Hematopoietic multipotent progenitor cell treated with erythropoietin and hydrocortisone succinate and interleukin-3 and kit ligand, for 8 days (in vitro differentiated cells): Measurements from ENCODE around the gene CBR1.
"Not testable (repeated sequence)": the region's sequence is repeated elsewhere in the genome, so short reads cannot be mapped to it uniquely, and the experiment has no call there.

Experiments used
- DNase-seq: peaks from one replicate; pipeline ENCODE4 v3.0.0-alpha.2; 2015

Gene CBR1

DNA sequence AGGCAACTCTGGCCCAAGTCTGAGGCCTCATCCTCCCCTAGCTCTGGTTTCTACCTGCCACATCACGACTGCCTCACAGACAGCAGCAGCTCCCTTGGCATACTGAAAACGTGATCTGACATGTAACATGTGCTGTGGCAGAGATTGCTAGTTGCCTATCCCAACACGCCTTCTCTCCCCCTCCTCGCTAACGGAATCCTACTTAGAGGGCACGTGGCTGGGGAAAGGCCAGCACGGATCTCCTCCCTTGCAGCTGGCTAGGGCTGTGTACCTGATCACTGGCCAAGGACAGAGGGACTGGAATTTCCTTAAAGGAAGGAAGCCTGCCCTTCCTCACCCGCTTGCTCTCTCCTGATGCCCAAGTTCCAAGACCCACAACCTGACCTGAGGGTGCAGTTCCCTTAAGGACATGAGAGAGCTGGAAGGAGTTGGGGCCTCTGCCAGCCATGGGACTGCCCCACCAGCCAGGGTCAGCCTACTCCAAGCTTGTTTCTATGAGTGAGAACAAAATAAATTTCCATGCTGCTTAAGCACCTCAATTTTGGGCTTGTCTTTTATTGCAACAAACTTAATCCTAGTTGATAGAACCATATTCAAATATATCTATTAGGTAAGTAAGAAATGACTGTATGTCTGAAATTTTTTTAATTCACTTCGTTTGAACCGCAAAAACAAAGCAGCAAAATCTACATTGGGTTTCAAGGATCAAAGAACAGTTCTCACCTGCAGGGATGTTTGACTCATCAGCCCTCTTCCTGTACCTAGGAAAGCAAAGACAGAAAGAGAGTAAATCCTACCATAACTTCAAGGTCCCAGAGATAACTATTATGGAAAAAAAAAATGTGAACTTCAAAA, 16.7 kb upstream of the CBR1 start:
- DNase-seq, result no peak

- no peak for DNase-seq
Observed at GRCh38 chr21:36053715-36054062, 16.1 kb upstream of the CBR1 start.

- DNase-seq, result no peak
Observed at GRCh38 chr21:36055551-36055950, 14.3 kb upstream of the CBR1 start.

DNA sequence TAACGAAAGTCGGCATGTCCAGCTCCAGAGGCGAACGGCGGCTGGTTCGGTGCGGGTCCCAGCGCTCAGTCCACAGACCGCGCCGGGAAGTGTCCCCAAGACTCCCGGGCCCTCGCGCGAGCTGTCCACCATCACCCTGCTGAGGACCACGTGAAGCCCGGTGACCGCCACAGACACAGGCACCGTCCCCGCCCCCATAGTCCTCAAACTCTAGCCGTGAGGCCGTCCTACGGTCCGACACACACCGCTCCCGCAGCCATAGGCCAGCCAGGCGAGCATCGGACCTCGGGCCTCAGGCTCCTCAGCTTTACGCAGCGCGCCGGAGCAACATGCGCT, 10.0 kb upstream of the CBR1 start:
- DNase-seq, result no peak

DNA sequence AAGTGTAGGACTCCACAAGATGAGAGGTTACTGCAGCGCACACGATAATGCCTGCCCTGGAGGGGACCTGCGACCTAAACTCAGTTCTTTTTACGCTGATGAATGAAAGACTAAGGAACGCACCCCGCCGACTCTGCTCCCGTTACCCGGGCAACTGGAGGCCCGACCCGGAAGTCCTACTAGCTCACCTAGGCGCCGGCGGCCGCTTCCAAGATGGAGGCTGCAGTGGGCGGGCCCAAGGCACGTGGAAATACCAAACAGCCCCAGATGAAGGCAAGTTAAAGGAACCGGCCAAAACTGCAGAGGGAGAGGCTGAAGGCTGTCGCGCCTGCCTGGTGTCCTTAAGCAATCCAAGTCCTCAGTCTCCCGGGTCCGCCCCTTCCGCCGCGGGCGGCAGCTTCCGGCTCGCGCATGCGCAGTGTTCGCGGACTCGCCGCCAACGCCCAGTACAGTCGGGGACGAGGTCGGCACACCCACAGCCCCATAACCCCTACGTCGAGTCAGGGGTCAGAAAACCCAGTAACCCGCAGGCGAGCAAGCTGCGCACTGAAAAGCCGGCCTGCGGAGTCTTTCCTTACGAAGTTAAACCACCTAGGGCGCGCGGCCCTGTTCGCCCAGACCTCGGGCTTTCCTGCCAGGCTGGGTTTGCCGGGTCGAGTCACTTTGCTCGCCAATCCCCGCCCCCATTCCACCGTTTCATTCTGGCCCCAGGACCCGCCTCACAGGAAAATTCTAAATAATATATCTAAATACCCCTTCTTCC, 9.5 kb upstream of the CBR1 start, which contains the start of gene SETD4:
TSS of gene SETD4 (minus strand) at position 368 of the 763 bp plus-strand sequence. CDS start 1,638 bp downstream, outside the sequence.
- DNase-seq, result peak; percentile 94

GRCh38 chr21:36061445-36061844, 8.4 kb upstream of the CBR1 start:
- no peak for DNase-seq

GRCh38 chr21:36063375-36064084, 6.3 kb upstream of the CBR1 start:
- no peak for DNase-seq

DNA sequence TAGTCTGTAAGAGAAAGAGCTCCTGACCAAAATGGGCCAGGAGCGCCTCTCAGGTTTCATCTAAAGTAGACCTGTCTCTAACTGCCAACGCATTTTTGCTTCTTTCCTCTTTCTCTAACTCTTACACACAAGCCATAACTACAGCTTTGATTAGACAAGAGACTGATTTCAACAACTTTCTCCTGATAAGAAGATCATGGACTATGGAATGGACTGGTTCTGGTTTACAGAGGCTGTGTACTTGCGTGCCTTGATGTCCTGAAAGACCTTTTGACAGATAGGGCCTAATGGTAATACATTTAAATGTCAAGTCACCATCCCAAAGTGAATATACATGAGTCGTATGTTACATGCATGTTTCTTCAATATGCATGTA, 5.8 kb upstream of the CBR1 start:
- DNase-seq, result no peak

DNA sequence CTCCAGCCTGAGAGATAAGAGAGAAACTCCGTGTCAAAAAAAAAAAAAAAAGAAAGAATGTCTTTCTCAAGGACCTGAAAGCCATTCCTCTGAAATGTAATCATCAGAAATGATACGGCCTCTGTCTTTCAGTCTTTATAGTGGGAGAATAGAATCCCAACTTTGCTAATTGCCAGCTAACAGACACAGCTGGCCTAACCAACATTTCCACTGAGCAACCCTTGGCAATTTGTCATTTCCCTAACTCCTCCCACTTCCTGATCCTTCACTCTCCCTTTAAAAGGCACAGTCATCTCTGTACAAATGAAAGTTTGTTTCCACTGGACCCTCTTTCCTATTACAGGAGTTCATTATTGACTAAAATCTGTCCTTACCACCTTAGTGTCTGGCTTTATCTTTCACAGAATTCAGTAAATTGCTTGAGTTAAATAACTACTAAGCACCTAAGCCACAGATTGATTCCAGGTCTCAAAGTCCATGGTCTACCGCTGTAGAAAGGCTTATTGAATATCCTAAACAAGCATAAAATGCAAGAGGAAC, 4.3 kb upstream of the CBR1 start:
- peak; percentile 41 for DNase-seq

DNA sequence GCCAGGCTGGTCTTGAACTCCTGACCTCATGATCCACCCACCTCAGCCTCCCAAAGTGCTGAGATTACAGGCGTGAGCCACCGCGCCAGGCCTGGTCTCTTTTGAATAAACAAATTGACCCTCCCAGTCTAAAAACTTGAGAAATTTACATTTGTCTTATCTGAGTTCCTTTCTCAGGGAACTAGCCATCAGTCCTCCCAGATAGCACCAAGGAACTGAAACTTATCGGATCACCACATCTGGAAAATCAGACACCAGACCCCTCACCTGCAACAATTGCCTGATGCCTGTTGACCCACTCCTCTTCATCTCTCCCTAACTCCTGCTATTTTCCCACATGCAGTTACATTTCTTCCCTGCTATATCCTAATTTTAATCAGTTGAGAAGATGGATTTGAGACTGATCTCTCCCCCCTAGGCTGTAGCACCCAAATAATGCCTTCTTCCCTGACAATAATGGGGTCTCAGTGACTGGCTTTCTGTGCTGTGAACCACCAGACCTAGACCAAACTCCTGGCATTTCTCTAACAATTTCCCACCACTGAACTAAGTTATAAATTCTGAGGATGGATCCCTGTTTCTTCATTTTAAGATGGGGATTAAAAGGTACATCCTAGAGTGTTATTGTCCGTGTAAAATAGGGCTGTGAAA, 951 bp upstream of the CBR1 start:
- no peak for DNase-seq

DNA sequence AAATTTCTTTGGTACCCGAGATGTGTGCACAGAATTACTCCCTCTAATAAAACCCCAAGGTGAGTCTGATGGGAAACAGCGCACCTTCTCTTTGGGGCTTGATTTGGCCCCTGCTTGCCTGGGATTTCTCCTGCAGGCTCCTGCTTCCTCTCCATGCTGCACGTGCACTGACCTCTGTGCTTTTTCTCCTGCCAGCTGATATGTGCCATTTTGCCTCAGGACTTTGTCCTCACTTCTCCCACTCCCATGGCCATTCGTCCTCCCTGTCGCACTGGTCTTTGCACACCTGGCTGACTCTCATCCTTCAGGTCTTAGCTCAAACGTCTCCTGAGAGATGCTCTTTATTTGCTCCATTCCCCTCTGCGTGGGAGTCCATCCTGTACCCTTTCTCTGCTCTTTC, 1.2 kb downstream of the CBR1 start:
- DNase-seq, result no peak

DNA sequence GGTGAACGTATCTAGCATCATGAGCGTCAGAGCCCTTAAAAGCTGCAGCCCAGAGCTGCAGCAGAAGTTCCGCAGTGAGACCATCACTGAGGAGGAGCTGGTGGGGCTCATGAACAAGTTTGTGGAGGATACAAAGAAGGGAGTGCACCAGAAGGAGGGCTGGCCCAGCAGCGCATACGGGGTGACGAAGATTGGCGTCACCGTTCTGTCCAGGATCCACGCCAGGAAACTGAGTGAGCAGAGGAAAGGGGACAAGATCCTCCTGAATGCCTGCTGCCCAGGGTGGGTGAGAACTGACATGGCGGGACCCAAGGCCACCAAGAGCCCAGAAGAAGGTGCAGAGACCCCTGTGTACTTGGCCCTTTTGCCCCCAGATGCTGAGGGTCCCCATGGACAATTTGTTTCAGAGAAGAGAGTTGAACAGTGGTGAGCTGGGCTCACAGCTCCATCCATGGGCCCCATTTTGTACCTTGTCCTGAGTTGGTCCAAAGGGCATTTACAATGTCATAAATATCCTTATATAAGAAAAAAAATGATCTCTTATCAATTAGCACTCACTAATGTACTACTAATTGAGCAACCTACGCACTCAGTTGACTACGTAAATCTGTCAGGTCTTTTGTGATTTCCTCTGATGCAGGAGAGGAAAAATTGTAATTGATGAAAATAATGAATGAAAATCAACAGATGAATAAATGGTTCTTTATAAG, 2.8 kb downstream of the CBR1 start:
- DNase-seq, result no peak

DNA sequence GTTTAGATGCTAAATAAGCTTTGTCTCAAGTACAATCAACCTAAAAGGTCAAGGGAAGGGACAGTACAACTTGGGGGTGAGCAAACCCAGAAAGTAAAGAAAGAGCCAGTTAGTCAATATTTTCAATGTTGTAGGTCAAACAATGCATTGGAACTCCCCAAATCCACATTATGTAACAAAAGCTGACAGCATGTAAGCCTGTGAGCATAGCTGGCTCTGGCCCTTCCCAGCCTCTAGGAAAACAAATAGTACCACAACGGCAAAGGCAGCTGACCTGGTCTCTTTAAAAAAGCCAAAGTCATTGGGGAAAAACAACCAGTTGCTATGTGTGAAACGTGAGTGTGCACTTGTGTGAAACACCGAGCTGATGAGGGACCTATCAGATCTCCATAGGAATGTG, 3.4 kb downstream of the CBR1 start:
- no peak for DNase-seq

DNA sequence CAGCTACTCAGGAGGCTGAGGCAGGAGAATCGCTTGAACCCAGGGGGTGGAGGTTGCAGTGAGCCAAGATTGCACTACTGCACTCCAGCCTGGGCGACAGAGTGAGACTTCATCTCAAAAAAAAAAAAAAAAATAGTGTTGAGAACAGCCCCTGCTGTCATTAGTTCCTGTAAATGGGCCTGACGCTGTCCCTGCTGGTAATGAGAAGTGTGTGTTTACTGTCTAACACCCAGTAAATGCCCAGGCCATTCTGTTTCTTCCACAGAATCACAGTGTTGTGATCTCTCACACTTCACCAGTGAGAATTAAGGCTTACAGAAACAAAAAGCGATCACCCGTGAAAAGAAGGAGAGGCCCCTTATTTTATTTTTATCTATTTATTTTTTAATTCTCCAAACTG, 4.1 kb downstream of the CBR1 start:
- DNase-seq, result not testable (repeated sequence)

GRCh38 chr21:36075171-36075570, 5.3 kb downstream of the CBR1 start:
- DNase-seq, result no peak

DNA sequence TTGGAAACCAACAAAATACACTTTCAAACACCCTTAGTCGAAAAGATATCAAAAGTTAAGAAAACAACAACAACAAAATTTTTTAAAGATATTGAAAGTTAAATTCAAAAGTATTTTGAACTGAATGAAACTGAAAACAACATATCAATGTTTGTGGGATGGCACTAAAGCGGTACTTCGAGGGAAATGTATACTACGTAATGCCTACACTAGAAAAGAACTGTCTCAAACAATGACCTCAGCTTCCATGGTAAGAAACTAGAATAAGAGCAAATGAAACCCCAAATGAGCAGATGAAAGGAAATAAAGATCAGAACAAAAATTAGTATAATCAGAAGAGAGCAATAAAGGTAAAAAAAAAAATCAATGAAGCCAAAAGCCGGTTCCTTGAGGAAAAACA, 6.1 kb downstream of the CBR1 start:
- DNase-seq, result no peak

DNA sequence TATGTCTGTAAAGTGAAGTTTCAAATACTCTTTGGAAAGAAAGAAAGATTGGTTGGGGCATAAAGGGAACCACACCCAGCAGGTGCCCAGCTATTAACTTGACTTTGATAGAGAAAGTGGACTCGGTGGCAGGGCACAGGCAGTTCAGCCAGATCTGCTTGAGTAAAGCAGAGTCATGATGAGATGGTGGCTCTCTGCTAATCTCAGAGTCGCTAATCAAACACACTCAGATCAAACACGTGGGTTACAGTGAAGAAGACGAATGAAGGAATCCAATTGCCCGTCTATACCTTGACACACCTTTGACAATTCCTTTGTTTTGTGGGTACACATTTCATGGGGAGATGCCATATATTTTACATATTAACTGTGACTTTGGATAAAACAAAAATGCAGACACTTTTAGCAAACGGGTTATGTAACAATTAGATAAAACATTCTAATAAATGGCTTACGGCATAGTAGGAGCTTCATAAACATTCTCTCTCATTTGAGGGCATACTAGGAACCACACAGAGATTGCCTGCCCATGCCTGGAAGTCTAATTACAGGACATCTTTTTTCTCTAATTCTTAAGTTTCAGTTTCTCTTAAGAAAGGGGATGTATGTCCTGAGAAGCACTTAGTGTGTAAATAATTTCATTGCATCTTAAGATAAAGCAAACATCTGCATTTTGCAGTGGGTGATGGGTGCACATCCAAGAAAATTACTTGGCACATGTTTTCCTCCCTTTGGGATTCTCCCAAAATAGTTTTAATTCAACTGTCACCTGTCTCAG, 7.2 kb downstream of the CBR1 start:
- DNase-seq, result peak; percentile 12

DNA sequence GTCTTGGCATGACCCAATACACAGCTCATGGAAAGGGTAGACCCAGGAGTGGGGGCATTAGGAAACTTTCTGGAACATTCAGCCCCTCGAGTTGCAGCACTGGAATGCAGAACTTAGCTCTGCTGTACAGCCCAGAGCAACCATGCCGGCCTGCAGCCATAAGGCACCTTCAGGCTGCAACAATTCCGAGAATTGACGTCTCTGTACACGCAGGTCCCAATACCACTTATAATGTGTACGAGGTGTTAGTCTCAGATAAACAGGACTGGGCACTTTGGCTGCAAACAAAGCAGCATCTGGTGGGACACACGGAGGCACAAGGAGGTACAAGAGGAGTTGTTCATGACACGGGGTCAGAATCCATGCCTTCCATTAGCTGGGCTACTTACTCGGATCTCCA, 7.9 kb downstream of the CBR1 start:
- DNase-seq, result no peak

DNA sequence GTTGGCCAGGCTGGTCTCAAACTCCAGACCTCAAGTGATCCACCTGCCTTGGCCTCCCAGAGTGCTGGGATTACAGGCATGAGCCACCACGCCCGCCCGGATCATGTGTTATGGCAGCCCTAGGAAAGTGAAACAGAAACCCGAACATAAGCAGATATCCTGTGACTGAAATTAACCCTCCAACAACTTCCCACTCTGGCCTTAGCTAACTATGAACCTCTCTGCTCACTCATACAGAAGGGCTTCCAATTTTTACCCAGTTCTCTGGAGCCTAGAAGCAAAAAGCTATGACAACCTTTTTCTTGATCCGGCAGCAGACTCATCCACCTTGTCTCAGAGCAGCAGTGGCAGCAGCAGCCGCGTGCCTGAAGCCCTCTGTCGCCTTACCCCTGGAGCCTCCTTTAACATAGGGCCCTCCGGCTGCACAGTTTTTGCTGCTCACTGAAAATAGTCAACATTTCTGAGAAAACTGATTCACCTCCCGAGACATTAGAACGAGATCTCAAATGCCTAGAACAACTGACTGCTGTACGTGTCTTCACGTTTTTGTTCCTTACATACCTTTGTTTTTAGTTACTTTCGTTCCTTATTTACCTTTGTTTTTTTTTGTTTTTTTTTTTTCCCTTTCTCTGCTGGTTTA, 9.3 kb downstream of the CBR1 start:
- DNase-seq, result no peak

GRCh38 chr21:36079671-36080070, 9.8 kb downstream of the CBR1 start:
- DNase-seq, result no peak

DNA sequence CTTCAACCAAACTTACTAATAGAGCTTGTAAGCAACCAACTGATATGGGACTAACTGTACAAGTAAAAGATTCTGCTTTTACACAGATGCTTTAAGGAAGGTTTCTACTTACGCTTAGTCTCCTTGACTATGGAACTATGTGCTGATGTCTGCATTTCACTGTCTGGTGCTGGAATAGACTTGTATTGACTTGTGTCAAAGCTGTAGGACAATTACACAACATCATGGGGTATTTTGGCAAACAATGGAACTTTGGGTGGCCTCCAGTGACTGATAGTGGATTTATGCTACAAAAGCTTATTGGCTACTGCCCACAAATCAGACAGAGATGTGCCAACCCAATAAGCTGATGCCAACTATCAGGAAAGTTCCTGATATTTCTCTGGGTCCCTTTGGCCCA, 10.6 kb downstream of the CBR1 start:
- DNase-seq, result no peak
